ENCODE data around the gene DACH1. TPM values are rescaled to one million over a fixed set of nuclear protein-coding genes. Genes with fewer than 3 reads are reported as not detected.
A peak's percentile ranks its signal among the peaks of the same experiment; 100 is the strongest.

Gene DACH1
- total and polyA plus RNA-seq, 11 donors = 1.2 to 3.8 (median 2.1) TPM

GRCh38 chr13:71861769-71862458 lies 5.1 kb downstream of the DACH1 start:
- DNase-seq (no peak), ATAC-seq (no peak)
- H3K27ac ChIP-seq = no peak overlapping the region
- intact Hi-C loops (cut with DNase I) = loop anchor here in 6 of 10 donors (5.0 to 10.0 kb wide), 9 partner anchors 67 to 617 kb away; no protein-coding TSS in a partner anchor
- no peaks in the 10 kb centered on the region for H3K9me3 ChIP-seq
- peaks cover 0 to 22% (median 8%) of the 10 kb centered on the region in 9 donors for H3K27me3 ChIP-seq
- H3K4me1 ChIP-seq = peaks cover 0 to 24% (median 2%) of the 10 kb centered on the region in 12 donors
- H3K4me3 ChIP-seq = peak overlapping the region in 3 of 12 donors; percentile 6 to 80 (median 9)
- WGBS, 4 donors = 58 to 71% (median 63%) methylated on average over 2 of the region's 2 CpGs
- no peaks in the 10 kb centered on the region for H3K36me3 ChIP-seq
- TF ChIP-seq, protein P1, sequence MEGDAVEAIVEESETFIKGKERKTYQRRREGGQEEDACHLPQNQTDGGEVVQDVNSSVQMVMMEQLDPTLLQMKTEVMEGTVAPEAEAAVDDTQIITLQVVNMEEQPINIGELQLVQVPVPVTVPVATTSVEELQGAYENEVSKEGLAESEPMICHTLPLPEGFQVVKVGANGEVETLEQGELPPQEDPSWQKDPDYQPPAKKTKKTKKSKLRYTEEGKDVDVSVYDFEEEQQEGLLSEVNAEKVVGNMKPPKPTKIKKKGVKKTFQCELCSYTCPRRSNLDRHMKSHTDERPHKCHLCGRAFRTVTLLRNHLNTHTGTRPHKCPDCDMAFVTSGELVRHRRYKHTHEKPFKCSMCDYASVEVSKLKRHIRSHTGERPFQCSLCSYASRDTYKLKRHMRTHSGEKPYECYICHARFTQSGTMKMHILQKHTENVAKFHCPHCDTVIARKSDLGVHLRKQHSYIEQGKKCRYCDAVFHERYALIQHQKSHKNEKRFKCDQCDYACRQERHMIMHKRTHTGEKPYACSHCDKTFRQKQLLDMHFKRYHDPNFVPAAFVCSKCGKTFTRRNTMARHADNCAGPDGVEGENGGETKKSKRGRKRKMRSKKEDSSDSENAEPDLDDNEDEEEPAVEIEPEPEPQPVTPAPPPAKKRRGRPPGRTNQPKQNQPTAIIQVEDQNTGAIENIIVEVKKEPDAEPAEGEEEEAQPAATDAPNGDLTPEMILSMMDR (IDR thresholded peaks at IDR 0.05) = no peak
- TF ChIP-seq POLR2A (IDR thresholded peaks at IDR 0.05) = no peak

DNA sequence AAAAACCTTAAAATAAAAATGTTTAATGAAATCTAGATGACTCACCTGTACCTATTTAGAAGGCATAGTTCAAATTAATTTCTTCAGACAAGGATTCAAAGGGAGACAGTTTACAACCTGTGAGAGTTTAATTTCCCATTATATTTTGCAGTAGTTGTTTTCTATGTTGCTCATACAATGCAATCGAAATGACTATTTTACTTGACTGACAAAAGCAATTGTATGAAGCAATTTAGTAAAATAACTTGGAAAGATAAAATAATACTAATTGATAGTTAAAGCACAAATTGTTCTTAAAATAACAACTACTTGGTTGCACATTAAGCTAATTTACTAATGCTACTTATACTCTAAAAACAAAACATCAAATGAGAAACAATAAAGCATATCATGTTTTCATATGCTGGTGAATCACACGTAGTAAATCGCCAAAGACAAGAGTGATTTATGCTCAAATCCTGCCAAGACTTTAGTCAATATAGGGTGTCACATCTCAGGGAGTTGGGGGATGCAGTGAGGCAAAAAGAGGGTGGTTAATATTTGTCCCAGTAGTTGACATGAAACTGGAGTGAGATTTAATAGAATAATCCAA lies 6.4 kb downstream of the DACH1 start:
- DNase-seq (no peak), ATAC-seq (no peak)
- no peak for TF ChIP-seq POLR2A (IDR thresholded peaks at IDR 0.05)
- TF ChIP-seq, protein P1 (IDR thresholded peaks at IDR 0.05) = no peak
- intact Hi-C loops (cut with DNase I) = loop anchor here in 6 of 10 donors (5.0 to 10.0 kb wide), 9 partner anchors 66 to 616 kb away; no protein-coding TSS in a partner anchor
- WGBS, 4 donors = 48 to 62% (median 53%) methylated on average over 3 of the region's 3 CpGs
- Histone ChIP-seq H3K27me3 (peaks cover 0 to 12% (median 8%) of the 10 kb centered on the region in 9 donors), H3K36me3 (no peaks in the 10 kb centered on the region), H3K4me3 (no peak overlapping the region), H3K27ac (no peak overlapping the region), H3K9me3 (no peaks in the 10 kb centered on the region), H3K4me1 (peaks cover 0 to 24% (median 2%) of the 10 kb centered on the region in 12 donors)

GRCh38 chr13:71858647-71859046 lies 8.4 kb downstream of the DACH1 start:
- intact Hi-C loops (cut with DNase I) = no loop called here
- ATAC-seq = no peak
- no peaks in the 10 kb centered on the region for H3K27me3 ChIP-seq
- H3K9me3 ChIP-seq = no peaks in the 10 kb centered on the region
- WGBS, 4 donors = 0 to 61% (median 53%) methylated on average over 1 of the region's 1 CpG
- no peak for DNase-seq
- H3K4me3 ChIP-seq = no peak overlapping the region
- H3K36me3 ChIP-seq = no peaks in the 10 kb centered on the region
- no peak overlapping the region for H3K27ac ChIP-seq
- peaks cover 0 to 18% (median 0%) of the 10 kb centered on the region in 12 donors for H3K4me1 ChIP-seq
- no peak for TF ChIP-seq POLR2A (IDR thresholded peaks at IDR 0.05)
- TF ChIP-seq, protein P1 (IDR thresholded peaks at IDR 0.05) = no peak

- ATAC-seq (no peak), DNase-seq (no peak)
- no peaks in the 10 kb centered on the region for H3K36me3 ChIP-seq
- 82 to 97% (median 96%) methylated on average over 4 of the region's 4 CpGs for WGBS, 4 donors
- peaks cover 0 to 8% (median 0%) of the 10 kb centered on the region in 12 donors for H3K4me1 ChIP-seq
- TF ChIP-seq POLR2A (IDR thresholded peaks at IDR 0.05) = no peak
- TF ChIP-seq, protein P1 (IDR thresholded peaks at IDR 0.05) = no peak
- H3K27ac ChIP-seq = no peak overlapping the region
- H3K27me3 ChIP-seq = no peaks in the 10 kb centered on the region
- intact Hi-C loops (cut with DNase I) = no loop called here
- H3K9me3 ChIP-seq = no peaks in the 10 kb centered on the region
- H3K4me3 ChIP-seq = no peak overlapping the region
These were observed 10.4 kb downstream of the DACH1 start for GRCh38 chr13:71856548-71857043.
